Colon (tissue), 2 donors: ENCODE results near the gene DBNL.

Source experiments
- FAIRE-seq: peaks from 2 replicates; lab custom pipeline; 2012; peaks lifted over from hg19 to GRCh38; lab: Jason Lieb, UNC
- donor health status: control.
- donor health status: control.

Gene DBNL

DNA sequence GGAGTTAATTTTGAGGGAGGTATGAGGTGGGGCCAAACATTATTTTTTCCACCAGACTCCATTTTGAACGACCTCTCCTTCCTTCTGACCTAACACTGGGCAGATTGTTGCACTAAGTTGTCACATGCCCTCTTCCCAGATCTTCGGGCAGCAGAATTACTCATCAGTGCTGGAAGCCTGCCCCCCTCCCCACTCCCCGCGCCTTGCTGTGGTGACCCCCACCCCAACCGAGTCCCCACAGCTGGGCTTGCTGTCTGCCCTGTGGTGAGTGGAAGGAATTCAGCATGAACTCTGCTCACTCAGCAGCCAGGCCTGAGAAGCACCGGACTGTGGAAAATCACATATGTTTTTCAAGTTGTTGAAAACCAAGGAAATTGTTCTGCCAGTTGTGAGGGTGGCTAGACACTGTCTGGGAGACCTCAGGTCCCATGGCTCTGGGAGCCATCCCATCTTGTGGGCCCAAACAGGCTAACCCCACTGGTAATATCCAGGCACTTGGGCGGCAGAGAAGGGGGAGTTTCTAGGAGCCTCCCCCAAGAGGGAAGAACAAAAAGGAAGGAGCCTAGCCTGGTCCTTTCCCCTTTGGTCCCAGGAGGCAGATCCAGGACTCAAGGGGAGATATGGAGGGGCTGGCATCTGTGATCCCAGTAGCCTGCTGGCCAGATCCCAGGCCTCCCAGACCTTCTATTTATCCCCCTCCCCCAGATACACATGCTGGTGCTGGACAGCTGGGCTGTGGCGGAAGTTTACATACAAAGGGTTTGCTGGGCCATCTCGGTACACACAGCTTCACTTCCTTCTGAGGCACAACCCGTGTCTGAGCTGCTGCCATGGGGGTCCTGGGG lies 56.2 kb downstream of the DBNL start:
- no peak for FAIRE-seq

DNA sequence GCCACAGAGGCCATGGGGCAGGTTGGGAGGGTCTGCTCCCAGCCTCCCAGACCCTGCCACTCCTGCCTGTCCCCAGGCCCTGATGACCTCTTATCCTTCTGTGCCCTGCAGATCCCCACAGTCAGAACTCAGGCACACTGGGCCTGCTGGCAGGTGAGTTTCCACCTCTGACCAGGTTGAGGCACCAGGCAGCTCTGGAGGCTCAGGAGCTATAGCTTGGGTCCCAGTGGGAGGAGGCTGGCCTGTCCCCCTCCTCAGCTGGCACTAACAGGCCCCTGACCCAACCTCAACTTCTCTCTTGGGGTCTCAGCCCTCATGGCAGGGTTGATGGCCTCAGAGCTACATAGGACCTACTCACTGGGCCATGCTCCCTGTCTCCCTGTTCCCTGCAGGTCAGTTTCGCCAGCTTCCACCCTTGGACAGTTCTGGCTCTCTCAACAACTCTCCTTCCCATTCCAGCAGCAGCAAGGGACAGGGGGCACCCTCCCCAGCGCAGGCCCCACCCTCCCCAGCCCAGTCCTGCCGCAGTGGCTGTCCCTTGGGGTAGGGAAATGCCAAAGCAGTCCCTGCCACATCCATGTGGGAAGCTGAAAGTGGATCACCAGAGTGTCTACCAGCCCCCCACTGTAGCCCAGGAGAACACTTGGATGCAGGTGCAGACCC lies 56.9 kb downstream of the DBNL start:
- FAIRE-seq: no peak

DNA sequence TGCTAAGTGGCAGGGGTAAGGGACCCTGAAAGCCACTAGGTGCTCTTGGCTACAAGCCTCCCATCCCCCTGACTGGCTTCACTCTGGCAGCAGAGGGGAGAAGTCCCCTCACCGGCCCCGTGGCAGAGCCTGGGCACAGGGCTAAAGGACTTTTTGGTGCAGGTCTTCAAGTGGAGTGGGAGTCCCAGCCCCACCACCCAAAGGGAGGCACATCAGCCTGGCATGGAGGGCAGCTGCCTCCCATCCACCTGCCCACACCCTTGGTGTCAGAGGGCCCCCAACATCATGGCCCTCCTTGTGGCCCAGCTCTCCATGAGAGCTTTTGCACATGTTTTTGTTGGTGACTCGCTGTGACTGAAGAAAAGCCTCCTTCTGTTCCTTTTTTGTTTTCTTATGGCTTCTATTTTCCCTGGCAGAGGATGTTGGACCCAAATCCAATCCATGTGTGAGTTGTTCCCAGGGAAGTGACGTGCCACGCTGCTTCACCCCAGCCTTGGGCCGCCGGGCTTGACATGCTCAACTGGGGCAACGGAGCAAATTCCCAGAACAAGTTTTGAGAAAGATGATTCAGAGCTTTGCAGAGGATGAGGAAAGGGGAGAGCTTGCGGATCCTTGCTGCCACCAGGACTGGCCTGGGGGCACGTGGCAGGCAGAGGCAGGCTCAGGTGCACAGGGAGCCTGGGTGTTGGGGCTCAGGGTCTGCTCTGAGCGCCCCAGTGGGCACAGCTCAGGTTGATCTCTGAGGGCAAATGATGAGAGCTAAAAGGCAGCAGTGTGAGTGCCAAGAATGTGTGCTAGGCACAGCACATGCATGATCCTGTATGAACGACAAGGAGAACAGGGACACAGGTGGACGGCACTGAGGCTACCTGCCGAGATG lies 57.7 kb downstream of the DBNL start:
- FAIRE-seq: no peak

DNA sequence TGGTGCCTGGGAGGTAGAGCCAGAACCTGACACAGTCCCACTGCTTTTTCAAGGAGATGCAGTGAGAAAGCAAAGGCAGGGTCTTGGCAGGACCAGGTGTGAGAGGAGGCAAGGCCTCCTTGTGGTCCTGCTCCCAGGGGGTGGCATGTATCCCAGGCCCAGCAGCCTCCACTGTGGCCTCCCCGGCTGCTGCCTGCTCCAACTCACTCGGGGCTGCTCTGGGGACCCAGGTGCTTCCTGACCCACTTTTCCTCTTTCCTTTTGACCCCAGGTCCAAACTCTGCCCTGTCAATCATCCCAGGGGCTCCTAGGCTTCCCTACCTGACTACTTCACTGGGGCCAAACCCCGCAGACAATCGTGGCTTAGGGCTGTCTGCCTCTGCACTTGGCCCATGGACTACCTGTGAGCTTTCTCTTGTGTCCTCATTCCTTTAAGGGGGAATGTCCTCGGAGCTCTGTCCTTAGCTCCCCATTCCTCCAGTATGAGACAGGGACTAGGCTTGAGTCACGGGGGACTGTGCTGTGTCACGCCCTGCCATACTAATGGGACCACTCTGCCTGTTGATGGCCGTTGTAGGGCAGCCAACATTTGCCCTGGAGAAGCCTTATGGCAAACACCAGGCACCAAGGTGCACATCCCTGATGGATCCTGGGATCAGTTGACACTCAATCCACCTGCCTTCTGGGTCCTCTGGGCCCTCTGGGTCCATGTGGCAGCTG lies 58.5 kb downstream of the DBNL start:
- FAIRE-seq: no peak

DNA sequence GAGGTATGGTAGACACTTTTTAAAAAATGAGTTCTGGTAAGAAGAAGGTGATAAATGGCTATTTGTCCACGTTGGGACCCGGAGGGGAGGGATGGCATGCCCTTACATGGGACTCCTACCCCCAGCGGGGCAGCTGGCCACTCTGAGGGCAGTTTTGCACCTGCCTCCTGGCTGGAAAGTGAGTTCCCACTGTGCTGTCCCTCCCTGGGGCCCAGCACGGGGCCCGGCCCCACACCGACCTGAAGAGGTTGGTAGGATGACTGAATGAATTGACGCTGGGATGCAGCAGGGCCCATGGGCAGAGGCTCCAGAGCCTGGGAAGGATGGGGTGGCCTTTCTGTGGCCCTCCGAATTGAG lies 59.0 kb downstream of the DBNL start:
- no peak for FAIRE-seq

DNA sequence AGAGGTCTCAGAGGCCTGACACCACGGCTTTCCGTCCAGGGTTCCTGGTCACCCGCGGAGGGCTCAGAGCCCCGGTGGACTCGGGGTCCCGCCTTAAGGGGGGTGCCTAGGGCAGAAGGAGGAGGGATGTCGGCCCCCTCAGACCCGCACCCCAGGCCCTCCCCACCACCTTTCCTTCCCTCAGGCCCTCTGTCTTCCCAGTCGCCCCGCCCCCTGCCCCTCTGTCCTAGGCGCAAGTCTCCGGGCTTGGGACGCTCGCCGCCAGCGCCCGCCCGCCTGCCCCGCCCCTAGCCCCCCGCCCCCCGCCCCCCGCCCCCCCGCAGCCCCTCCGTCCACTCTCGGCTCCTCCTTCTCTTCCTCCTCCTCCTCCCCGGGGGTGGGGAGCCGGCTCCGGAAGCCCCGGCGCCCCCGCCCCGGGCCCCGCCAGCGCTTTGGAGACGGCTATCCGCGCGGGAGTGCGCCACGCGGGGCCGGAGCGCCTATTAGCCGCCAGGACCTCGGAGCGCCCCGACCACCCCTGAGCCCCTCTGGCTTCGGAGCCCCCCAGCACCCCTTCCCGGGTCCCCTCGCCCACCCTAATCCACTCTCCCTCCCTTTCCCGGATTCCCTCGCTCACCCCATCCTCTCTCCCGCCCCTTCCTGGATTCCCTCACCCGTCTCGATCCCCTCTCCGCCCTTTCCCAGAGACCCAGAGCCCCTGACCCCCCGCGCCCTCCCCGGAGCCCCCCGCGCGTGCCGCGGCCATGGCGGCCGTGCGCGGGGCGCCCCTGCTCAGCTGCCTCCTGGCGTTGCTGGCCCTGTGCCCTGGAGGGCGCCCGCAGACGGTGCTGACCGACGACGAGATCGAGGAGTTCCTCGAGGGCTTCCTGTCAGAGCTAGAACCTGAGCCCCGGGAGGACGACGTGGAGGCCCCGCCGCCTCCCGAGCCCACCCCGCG lies 59.7 kb downstream of the DBNL start, which contains the start of gene AEBP1:
TSS of gene AEBP1 (plus strand) at position 423 of the 937 bp plus-strand sequence. CDS start at position 744, 321 bp downstream.
- FAIRE-seq: no peak

DNA sequence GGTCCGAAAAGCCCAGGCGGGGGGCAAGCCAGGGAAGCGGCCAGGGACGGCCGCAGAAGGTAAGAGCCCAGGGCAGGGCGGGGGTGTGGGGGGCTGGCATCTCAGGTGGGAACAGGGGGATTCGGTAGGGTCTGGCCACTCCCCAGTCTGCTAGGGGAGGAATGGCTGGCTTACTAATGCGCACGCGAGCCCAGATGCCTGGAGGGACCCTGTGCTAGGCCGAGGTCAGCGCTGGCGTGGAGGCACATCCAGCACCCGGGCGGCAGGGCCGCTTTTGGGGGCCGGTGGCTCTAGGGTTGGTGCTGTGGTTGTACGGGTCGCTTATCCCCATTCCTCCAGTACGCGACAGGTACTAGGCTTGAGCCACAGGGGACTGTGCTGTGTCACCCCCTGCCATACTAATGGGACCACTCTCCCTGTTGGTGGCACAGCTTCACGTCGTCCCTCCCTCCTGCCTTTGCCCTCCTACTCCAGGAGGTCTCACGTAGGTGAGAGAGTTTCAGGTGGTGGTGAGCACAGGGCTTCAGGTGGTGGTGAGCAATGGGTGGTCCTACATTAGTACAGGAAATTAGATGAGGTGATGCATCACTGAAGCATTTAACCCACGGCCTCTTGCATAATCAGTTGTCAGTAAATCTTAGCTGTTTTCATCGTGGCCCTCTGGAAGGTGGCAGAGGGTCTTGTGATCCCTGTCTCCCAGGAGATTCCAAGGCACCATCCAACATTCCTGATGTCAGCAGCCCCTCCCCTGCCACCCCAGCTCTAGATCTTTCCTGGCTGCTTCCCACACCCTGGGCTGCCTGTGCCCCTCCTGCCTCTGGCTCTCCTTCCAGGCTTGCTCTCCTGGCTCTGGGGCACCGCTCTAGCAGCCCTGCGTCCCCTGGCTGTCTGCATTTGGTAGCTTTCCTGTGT lies 60.6 kb downstream of the DBNL start:
- FAIRE-seq: no peak

DNA sequence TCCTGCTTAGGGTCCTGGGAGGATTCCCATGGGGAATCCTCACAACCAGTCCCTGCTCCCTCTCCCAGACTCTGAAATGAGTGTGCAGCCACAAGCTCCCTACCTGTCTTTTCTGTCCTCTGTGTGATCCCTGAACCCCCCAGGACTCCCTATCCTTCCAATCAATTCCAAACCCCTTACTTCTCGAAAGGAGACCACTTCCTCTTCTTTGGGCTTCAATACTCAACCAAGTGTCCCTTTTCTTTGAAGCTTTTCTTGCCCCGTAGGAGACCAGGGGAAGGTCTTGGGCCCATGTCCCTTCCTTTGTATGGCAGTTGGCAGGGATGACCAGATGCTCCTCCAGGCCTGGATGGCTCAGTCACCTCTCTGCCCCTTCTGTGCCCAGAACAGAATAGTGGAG lies 61.3 kb downstream of the DBNL start:
- FAIRE-seq: no peak

DNA sequence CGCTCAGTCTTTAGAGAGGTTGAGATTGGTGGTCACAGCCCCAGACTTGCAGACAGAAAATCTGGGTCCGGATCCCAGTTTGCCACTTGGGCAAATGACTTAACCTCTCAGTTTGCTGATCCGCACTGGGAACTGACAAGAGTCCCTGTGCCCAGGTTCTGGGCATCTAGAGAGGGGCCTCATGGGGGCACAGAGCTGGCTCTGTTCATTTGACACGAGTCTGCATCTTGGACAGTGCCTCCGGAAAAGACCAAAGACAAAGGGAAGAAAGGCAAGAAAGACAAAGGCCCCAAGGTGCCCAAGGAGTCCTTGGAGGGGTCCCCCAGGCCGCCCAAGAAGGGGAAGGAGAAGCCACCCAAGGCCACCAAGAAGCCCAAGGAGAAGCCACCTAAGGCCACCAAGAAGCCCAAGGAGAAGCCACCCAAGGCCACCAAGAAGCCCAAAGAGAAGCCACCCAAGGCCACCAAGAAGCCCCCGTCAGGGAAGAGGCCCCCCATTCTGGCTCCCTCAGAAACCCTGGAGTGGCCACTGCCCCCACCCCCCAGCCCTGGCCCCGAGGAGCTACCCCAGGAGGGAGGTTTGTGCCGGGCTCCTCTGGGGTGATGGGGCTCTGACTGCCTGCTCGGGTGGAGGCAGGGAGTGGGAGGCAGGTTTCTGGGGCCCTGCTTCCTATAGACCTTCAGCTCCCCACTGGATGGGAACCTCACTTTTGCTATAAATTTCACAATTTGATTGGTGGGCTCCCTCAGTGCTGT lies 62.0 kb downstream of the DBNL start:
- no peak for FAIRE-seq

DNA sequence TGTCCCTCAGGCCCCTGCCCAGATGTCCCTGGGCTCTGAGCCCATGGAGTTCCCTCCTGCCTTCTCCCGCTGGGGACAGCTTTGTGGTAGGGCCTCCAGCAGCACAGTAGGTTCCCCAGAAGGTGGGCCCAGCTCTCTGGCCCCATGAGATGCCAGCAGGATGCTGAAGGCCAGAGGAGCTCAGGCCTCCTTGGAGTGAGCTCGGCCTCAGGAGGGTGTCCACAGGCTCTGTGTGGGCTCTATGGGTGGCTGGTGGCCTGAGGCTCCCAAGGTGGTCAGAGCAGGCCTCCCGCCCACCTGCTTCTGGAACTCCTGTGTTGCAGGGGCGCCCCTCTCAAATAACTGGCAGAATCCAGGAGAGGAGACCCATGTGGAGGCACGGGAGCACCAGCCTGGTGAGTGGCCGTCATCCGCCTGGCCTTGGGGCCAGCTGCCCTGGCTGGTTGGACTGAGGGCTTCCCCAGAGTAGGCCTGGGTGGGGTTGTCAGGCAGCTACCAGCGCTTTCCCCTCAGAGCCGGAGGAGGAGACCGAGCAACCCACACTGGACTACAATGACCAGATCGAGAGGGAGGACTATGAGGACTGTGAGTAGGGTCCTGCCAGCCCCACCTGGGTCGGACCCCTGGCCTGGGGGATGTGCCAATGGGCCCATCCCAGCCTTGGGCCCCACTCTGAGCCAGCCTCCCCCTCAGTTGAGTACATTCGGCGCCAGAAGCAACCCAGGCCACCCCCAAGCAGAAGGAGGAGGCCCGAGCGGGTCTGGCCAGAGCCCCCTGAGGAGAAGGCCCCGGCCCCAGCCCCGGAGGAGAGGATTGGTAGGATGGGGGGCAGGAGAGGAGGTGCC lies 62.8 kb downstream of the DBNL start:
- FAIRE-seq: no peak

DNA sequence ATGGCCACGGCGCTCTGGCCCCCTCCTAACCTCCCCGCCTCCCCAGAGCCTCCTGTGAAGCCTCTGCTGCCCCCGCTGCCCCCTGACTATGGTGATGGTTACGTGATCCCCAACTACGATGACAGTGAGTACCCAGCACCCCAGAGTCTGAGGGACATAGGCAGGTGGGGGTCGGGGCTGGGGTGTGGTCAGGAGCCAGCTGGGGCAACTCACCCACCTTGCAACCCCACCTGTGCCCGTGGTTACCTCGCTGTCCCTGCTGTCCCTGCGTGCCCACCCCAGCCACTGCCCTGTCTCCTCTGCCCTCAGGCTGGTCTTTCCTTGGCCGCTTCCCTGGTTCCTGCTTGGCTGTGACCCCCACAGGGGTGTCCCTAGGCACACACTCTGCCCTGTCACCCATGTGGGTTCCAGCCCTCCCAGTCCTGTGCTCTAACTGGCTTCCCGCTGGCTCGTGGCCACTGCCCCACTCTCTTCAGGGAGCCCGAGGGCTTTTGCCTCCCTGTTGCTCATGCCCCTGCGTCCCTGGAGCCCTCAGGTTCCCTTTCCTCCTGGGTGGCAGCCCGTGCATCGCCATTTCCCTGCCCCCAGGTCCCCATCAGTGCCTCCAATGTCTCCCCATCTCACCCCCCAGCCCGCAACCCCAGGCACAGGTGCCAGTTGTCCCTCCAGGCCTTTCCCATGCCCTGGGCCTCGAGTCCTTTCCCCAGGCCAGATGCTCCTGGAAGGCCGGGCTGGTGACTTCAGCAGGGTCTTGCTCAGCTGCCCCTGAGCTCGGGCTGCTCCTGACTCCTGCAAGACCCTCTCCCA lies 63.7 kb downstream of the DBNL start:
- no peak for FAIRE-seq

DNA sequence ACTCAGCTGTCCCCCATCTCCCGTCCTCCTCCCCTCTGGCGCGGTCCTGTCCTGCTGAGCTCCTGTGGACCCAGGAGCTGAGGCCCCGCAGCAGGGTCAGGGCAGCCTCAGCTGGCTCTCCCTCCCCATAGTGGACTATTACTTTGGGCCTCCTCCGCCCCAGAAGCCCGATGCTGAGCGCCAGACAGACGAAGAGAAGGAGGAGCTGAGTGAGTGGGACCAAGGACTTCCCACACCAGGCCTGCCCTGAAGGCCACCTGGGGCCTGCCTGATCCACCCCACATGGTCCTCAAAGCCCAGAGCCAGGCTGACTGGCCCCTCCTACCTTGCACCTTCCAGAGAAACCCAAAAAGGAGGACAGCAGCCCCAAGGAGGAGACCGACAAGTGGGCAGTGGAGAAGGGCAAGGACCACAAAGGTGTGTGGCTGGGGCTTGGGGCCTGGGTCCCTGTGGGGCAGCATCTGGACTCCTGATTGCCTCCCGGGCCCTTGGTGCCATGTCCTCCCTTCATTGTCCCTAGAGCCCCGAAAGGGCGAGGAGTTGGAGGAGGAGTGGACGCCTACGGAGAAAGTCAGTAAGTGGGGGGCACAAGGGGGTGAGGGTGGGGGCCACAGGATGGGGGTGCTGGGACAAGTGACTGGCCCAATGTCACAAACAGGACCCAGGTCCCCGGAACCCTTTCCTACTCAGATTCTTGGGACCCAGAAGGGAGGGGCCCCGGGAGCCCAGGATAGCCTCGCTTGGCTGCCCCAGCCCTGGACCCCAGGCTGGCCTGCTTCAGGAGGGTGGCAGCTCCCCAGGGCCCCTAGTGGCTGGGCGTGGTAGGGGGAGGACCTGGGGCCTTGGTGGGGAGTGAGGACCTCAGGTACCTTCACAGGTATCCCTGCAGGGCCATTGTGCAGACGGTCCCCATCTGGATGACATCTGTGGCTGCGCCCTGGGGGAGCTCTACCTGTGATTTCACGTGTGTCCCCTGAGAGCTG lies 64.6 kb downstream of the DBNL start:
- no peak for FAIRE-seq

DNA sequence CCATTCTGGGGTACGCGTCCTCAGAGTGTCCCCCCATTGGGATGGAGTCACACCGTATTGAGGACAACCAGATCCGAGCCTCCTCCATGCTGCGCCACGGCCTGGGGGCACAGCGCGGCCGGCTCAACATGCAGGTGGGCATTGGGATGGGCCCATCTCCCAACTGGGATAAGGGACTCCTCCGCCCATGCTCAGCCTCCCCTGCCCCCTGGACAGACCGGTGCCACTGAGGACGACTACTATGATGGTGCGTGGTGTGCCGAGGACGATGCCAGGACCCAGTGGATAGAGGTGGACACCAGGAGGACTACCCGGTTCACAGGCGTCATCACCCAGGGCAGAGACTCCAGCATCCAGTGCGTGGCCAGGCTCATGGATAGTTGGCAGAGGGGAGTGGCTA lies 65.5 kb downstream of the DBNL start:
- no peak for FAIRE-seq

DNA sequence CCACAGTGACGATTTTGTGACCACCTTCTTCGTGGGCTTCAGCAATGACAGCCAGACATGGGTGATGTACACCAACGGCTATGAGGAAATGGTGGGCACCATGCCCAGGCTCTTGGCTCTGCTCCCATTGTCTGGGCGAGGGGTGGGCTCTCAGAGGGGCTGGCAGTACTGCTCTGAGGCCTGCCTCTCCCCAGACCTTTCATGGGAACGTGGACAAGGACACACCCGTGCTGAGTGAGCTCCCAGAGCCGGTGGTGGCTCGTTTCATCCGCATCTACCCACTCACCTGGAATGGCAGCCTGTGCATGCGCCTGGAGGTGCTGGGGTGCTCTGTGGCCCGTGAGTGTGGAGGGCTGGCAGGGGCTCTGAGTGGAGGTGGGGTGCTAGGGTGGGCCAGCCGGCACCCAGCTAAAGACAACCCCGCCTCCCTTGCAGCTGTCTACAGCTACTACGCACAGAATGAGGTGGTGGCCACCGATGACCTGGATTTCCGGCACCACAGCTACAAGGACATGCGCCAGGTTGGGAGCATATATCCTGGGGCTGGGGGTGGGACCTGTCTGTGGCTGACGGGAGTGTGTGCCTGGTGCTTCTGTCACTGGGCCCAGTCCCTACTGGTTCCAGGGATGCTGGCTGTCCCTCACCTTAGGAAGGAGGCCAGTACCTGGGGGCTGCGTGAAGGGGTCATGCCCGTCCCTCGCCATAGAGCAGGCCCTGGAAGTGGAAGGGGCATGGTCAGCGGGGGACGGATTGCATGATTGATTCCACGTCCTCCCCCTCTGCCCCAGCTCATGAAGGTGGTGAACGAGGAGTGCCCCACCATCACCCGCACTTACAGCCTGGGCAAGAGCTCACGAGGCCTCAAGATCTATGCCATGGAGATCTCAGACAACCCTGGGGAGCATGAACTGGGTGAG lies 66.5 kb downstream of the DBNL start:
- FAIRE-seq: no peak
